Neural progenitor cell (in vitro differentiated cells): ENCODE measurements around the gene SMAD6. TPM values are rescaled to one million over a fixed set of nuclear protein-coding genes. Genes with fewer than 3 reads are reported as not detected.

Experiments
- DNase-seq: peaks from one replicate; pipeline ENCODE4 v3.0.0-alpha.2; 2016; ENCODE audit warnings: low spot score
- H2AFZ ChIP-seq: fragments of 200-600 bp; sonication (generic); replicated peaks from 2 replicates; pipeline ENCODE4 v1.6.1; 2016; ENCODE audit warnings: antibody characterized with exemption
- H3F3A ChIP-seq: fragments of 200-600 bp; sonication (generic); 2 replicates; pipeline ENCODE4 v1.6.1; 2016; ENCODE audit warnings: antibody characterized with exemption, low read depth
- H3K27ac ChIP-seq: fragments of 200-600 bp; sonication (generic); 2 replicates; pipeline ENCODE4 v1.5.1; 2016; ENCODE audit warnings: mild to moderate bottlenecking
- H3K27me3 ChIP-seq: fragments of 200-600 bp; sonication (generic); 2 replicates; pipeline ENCODE4 v1.6.1; 2016; ENCODE audit warnings: mild to moderate bottlenecking, moderate library complexity
- H3K36me3 ChIP-seq: fragments of 200-600 bp; sonication (generic); 2 replicates; pipeline ENCODE4 v1.5.1; 2016
- H3K4me1 ChIP-seq: fragments of 200-600 bp; sonication (generic); 2 replicates; pipeline ENCODE4 v1.6.1; 2016; ENCODE audit warnings: mixed run types
- H3K4me2 ChIP-seq: fragments of 200-600 bp; sonication (generic); 2 replicates; pipeline ENCODE4 v1.6.1; 2016
- H3K4me3 ChIP-seq: fragments of 200-600 bp; sonication (generic); 2 replicates; pipeline ENCODE4 v1.5.1; 2016
- H3K79me2 ChIP-seq: fragments of 200-600 bp; sonication (generic); 2 replicates; pipeline ENCODE4 v1.6.1; 2016; ENCODE audit warnings: low read depth
- H3K9ac ChIP-seq: fragments of 200-600 bp; sonication (generic); 2 replicates; pipeline ENCODE4 v1.6.1; 2016
- H3K9me3 ChIP-seq: fragments of 200-600 bp; sonication (generic); 2 replicates; pipeline ENCODE4 v1.5.1; 2016; ENCODE audit warnings: low read depth
- H4K20me1 ChIP-seq: fragments of 200-600 bp; sonication (generic); 2 replicates; pipeline ENCODE4 v1.6.1; 2016; ENCODE audit warnings: low read depth
- H3K27ac Mint-ChIP-seq: 3 replicates; pipeline ENCODE4 v1.8.0; 2021; ENCODE audit warnings: mixed read lengths
- H3K27me3 Mint-ChIP-seq: 2 replicates; pipeline ENCODE4 v1.8.0; 2022; ENCODE audit warnings: low read depth, mild to moderate bottlenecking, inconsistent platforms, moderate library complexity, mixed read lengths; ENCODE audit not compliant: insufficient read depth
- H3K36me3 Mint-ChIP-seq: 3 replicates; pipeline ENCODE4 v1.8.0; 2021; ENCODE audit warnings: mixed read lengths
- H3K4me1 Mint-ChIP-seq: 3 replicates; pipeline ENCODE4 v1.8.0; 2021; ENCODE audit warnings: mixed read lengths
- H3K4me3 Mint-ChIP-seq: 3 replicates; pipeline ENCODE4 v1.8.0; 2021; ENCODE audit warnings: mild to moderate bottlenecking, moderate library complexity, mixed read lengths
- H3K9me3 Mint-ChIP-seq: 3 replicates; pipeline ENCODE4 v1.8.0; 2020; ENCODE audit warnings: mixed read lengths
- EZH2 ChIP-seq: fragments of 200-600 bp; sonication (generic); IDR thresholded peaks from 2 replicates; pipeline ENCODE4 v1.6.1; 2017; ENCODE audit warnings: antibody characterized with exemption, mild to moderate bottlenecking, moderate library complexity
- EZH2phosphoT487 ChIP-seq: fragments of 200-600 bp; sonication (generic); IDR thresholded peaks from 2 replicates; pipeline ENCODE4 v1.6.1; 2017; ENCODE audit warnings: antibody characterized with exemption
- total RNA-seq: library from RNA; depleted of rRNA; stranded (reverse); fragments of >200 nt; gene quantifications from 2 replicates; pipeline ENCODE4 v1.2.3, GENCODE V29; 2015; ENCODE audit warnings: low replicate concordance
- TF ChIP-seq, protein P1 (sequence below): fragments of 200-600 bp; sonication (generic); IDR thresholded peaks from 2 replicates; pipeline ENCODE4 v1.5.1; 2017; ENCODE audit warnings: antibody characterized with exemption, mild to moderate bottlenecking

Gene SMAD6
- total RNA-seq, 1 donor from 2014 or later, result 3.4 TPM

DNA sequence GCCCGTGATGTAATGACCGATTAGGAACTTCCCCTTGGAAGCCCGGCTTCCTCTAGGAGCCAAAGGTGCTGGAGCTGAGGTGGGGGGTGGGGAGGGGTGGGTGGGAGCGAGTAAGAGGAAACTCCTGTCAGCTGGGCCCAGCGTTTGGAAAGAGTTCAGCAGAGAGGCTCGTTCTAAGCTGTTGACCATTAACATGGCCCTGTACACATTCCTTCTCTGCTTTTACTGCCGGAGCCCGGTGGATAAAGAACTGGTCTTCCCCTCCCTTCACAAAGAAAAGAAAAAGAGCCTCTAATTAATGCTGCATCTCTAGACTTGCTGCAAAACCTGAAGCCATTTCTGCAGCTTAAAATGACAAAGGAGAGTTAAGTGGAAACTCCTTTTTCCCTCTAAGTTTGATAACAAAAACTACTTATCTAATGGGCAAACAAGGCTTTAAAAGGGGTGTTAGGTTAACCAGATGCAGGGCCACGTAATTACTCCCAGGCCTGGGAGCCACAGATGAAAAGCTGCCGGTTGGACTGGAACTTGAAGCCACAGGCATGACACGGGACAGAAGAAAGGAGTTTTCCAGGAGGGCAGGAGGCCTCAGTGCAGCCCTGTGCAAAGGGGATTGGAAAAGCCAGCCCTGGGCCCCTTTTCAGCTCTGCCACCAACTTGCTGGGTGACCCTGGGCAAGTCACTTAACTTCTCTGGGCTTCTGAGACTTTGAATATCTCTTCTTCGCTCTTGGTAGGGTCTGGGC, 71.3 kb downstream of the SMAD6 start:
- Mint-ChIP-seq H3K27ac (peak overlapping the region; percentile 96), H3K27me3 (no peaks in the 10 kb centered on the region), H3K4me3 (peak overlapping the region; percentile 70), H3K9me3 (no peaks in the 10 kb centered on the region), H3K4me1 (peaks cover 63% of the 10 kb centered on the region), H3K36me3 (no peaks in the 10 kb centered on the region)
- no peak overlapping the region for H2AFZ ChIP-seq
- no peak overlapping the region for H3K4me3 ChIP-seq
- H4K20me1 ChIP-seq, result peaks cover 28% of the 10 kb centered on the region
- TF ChIP-seq, protein P1, sequence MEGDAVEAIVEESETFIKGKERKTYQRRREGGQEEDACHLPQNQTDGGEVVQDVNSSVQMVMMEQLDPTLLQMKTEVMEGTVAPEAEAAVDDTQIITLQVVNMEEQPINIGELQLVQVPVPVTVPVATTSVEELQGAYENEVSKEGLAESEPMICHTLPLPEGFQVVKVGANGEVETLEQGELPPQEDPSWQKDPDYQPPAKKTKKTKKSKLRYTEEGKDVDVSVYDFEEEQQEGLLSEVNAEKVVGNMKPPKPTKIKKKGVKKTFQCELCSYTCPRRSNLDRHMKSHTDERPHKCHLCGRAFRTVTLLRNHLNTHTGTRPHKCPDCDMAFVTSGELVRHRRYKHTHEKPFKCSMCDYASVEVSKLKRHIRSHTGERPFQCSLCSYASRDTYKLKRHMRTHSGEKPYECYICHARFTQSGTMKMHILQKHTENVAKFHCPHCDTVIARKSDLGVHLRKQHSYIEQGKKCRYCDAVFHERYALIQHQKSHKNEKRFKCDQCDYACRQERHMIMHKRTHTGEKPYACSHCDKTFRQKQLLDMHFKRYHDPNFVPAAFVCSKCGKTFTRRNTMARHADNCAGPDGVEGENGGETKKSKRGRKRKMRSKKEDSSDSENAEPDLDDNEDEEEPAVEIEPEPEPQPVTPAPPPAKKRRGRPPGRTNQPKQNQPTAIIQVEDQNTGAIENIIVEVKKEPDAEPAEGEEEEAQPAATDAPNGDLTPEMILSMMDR, result no peak
- no peak for TF ChIP-seq EZH2phosphoT487
- TF ChIP-seq EZH2, result no peak
- H3K4me2 ChIP-seq, result peak overlapping the region; percentile 62
- H3K27ac ChIP-seq, result peak overlapping the region; percentile 93
- H3K9ac ChIP-seq, result no peak overlapping the region
- peak; percentile 74 for DNase-seq
- H3K9me3 ChIP-seq, result no peaks in the 10 kb centered on the region
- H3K4me1 ChIP-seq, result peaks cover 55% of the 10 kb centered on the region
- H3K27me3 ChIP-seq, result no peaks in the 10 kb centered on the region
- no peaks in the 10 kb centered on the region for H3K79me2 ChIP-seq
- H3F3A ChIP-seq, result peaks cover 54% of the 10 kb centered on the region
- H3K36me3 ChIP-seq, result no peaks in the 10 kb centered on the region

DNA sequence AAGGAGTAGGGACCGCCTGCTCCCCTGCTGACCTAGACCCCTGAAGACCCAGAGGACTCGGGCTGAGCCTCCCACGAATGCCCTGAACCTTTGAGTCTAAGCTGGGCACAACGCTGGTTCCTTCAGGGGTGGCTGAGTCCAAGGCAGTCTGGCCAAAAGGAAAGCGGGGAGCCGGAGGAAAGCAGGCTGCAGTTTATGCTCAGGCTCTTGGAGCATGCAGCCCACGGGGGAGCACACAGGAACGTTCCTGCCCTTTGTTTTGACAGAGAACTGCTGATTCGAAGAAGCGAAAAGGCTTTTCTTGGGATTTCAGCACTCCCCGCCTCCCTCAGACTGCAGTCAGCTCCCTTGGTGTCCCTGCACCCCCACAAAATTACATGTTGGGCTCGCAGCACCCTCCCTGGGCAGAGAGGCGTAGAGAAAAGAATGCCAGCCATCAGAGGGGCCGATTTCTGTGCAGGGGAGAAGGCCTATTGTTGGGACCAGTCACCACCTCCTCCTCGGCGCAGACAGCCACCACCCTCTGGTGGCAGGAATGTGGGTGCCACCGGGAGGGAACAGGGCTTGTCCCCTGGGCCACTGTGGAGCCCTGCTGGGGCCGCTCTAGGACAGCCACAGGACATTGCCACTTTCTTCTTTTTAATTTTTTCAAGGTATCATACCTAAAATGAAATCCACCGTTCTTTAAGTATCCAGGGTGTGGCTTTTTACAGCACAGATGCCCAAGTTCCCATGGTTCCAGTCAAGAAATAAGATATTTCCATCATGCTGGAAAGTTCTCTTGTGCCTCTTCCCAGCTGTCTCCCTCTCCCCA, 72.2 kb downstream of the SMAD6 start:
- H3K27ac ChIP-seq, result peak overlapping the region; percentile 93
- H3K27me3 ChIP-seq, result no peaks in the 10 kb centered on the region
- H4K20me1 ChIP-seq, result peaks cover 28% of the 10 kb centered on the region
- H2AFZ ChIP-seq, result no peak overlapping the region
- peak; percentile 95 for DNase-seq
- no peaks in the 10 kb centered on the region for H3K27me3 Mint-ChIP-seq
- H3K4me1 Mint-ChIP-seq, result peaks cover 70% of the 10 kb centered on the region
- TF ChIP-seq, protein P1, result peak; percentile 99
- TF ChIP-seq EZH2phosphoT487, result no peak
- H3K9me3 Mint-ChIP-seq, result no peaks in the 10 kb centered on the region
- no peaks in the 10 kb centered on the region for H3K36me3 Mint-ChIP-seq
- H3K27ac Mint-ChIP-seq, result peak overlapping the region; percentile 96
- peak overlapping the region; percentile 62 for H3K4me2 ChIP-seq
- H3K4me3 Mint-ChIP-seq, result peak overlapping the region; percentile 70
- H3K36me3 ChIP-seq, result no peaks in the 10 kb centered on the region
- no peak overlapping the region for H3K9ac ChIP-seq
- H3F3A ChIP-seq, result peaks cover 54% of the 10 kb centered on the region
- no peaks in the 10 kb centered on the region for H3K9me3 ChIP-seq
- peak overlapping the region; percentile 12 for H3K4me3 ChIP-seq
- peaks cover 57% of the 10 kb centered on the region for H3K4me1 ChIP-seq
- no peaks in the 10 kb centered on the region for H3K79me2 ChIP-seq

DNA sequence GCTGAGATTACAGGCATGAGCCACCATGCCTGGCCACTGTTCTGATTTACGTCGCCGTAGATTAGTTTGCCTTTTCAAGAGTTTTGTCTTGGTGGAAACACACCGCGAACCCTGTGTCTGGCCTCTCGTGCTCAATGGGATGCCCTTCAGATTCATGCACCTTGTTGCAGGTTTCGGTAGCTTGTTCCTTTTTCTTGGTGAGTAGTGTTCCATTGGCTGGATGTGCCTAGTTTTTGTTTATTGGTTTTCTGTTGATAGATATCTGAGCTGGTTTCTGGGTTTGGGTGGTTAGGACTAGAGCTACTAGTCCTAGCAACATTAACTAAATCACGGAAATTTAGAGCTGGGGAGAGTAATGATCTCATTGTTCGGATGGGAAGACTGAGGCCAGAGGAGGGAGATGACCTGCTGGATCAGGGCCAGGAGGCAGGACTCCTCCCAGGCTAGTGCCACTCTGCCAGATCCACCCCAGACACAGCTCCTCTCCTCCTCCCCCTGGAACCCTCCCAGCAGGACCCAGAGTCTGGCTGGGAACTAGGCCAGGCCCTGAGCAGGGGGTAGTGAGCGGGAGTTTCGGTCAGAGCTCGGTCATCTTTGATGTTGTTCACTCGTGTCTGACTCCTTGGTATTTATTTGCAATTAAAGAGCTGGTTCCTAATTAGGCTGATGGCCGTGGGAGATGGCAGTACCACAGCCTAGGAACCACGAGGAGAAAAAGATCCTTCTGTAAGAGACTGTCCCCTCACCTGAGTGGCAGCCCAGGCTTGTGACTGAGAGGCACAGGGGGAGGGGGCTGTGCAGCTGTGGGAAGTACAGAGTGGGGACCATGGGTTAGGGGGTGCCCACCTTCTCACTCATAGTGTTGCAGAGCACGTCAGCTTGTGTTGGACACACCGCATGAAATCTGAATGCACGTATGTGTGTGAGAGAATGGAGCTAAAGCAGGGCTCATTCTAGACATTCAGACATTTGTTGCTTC, 73.4 kb downstream of the SMAD6 start:
- H3K4me2 ChIP-seq, result no peak overlapping the region
- peaks cover 76% of the 10 kb centered on the region for H3K4me1 Mint-ChIP-seq
- no peak overlapping the region for H3K27ac ChIP-seq
- H3K9me3 Mint-ChIP-seq, result no peaks in the 10 kb centered on the region
- H3K9me3 ChIP-seq, result no peaks in the 10 kb centered on the region
- peaks cover 20% of the 10 kb centered on the region for H4K20me1 ChIP-seq
- no peaks in the 10 kb centered on the region for H3K79me2 ChIP-seq
- no peaks in the 10 kb centered on the region for H3K27me3 ChIP-seq
- no peak overlapping the region for H3K4me3 Mint-ChIP-seq
- peaks cover 43% of the 10 kb centered on the region for H3F3A ChIP-seq
- H2AFZ ChIP-seq, result no peak overlapping the region
- H3K9ac ChIP-seq, result no peak overlapping the region
- no peaks in the 10 kb centered on the region for H3K36me3 ChIP-seq
- H3K27ac Mint-ChIP-seq, result peak overlapping the region; percentile 13
- H3K27me3 Mint-ChIP-seq, result no peaks in the 10 kb centered on the region
- H3K36me3 Mint-ChIP-seq, result no peaks in the 10 kb centered on the region
- no peak overlapping the region for H3K4me3 ChIP-seq
- peaks cover 59% of the 10 kb centered on the region for H3K4me1 ChIP-seq
- DNase-seq, result no peak
- TF ChIP-seq, protein P1, result no peak
- TF ChIP-seq EZH2 (no peak), EZH2phosphoT487 (no peak)
